ENCODE results near the gene C1QL4. TPM values are rescaled to one million over a fixed set of nuclear protein-coding genes. Genes with fewer than 3 reads are reported as not detected.

Gene C1QL4
- total and polyA plus RNA-seq, 9 of the 15 experiments (the other 6 are each of a cell fraction or from before 2014, with no cell fraction given) = 0.08 to 2.1 (median 0.31) TPM

DNA sequence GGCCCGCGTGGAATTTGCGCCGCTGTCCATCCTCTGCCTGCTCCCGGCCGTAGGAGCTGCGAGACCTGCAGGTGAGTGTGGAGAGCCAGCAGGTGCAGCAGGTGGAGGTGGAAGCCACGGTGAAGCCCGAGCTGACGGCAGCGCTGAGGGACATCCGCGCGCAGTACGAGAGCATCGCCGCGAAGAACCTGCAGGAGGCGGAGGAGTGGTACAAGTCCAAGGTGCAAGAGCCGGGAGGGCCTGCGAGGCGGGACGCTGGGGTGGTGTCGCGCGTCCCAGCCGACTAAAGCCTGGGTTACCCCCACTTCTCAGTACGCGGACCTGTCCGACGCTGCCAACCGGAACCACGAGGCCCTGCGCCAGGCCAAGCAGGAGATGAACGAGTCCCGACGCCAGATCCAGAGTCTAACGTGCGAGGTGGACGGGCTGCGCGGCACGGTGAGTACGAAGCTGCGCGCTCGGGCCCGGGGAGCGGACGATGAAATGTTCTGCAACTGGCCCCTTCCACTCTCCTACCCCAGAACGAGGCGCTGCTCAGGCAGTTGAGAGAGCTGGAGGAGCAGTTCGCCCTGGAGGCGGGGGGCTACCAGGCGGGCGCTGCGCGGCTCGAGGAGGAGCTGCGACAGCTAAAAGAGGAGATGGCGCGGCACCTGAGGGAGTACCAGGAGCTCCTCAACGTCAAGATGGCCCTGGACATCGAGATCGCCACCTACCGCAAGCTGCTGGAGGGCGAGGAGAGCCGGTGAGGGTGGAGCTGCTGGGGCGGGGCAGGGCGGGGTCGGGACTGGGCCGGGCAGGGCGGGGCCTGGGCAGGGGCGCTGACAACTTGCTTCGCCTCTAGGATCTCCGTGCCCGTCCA is 39.9 kb downstream of the C1QL4 start (continued):
- TF ChIP-seq, protein P1, sequence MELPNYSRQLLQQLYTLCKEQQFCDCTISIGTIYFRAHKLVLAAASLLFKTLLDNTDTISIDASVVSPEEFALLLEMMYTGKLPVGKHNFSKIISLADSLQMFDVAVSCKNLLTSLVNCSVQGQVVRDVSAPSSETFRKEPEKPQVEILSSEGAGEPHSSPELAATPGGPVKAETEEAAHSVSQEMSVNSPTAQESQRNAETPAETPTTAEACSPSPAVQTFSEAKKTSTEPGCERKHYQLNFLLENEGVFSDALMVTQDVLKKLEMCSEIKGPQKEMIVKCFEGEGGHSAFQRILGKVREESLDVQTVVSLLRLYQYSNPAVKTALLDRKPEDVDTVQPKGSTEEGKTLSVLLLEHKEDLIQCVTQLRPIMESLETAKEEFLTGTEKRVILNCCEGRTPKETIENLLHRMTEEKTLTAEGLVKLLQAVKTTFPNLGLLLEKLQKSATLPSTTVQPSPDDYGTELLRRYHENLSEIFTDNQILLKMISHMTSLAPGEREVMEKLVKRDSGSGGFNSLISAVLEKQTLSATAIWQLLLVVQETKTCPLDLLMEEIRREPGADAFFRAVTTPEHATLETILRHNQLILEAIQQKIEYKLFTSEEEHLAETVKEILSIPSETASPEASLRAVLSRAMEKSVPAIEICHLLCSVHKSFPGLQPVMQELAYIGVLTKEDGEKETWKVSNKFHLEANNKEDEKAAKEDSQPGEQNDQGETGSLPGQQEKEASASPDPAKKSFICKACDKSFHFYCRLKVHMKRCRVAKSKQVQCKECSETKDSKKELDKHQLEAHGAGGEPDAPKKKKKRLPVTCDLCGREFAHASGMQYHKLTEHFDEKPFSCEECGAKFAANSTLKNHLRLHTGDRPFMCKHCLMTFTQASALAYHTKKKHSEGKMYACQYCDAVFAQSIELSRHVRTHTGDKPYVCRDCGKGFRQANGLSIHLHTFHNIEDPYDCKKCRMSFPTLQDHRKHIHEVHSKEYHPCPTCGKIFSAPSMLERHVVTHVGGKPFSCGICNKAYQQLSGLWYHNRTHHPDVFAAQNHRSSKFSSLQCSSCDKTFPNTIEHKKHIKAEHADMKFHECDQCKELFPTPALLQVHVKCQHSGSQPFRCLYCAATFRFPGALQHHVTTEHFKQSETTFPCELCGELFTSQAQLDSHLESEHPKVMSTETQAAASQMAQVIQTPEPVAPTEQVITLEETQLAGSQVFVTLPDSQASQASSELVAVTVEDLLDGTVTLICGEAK (IDR thresholded peaks at IDR 0.05) = no peak
- TF ChIP-seq, protein P1 (CRISPR knock-in tag; IDR thresholded peaks at IDR 0.05) = no peak
- TF ChIP-seq BCOR (IDR thresholded peaks at IDR 0.05) (peak; percentile 29; the same call in 1 of the 2 replicates), BHLHE40 (IDR thresholded peaks at IDR 0.05; ENCODE audit: low read length) (no peak), E2F4 (CRISPR knock-in tag; IDR thresholded peaks at IDR 0.05; ENCODE audit: low read depth) (0 out of 2 replicates have a peak, but pooled peaks have one; percentile 19), ZEB2 (IDR thresholded peaks at IDR 0.05) (peak; percentile 94; the same call in 1 of the 2 replicates), MCM7 (IDR thresholded peaks at IDR 0.05) (no peak), CHD1 (IDR thresholded peaks at IDR 0.05; ENCODE audit: low read length) (peak; percentile 63), YY1 (IDR thresholded peaks at IDR 0.05; ENCODE audit: borderline replicate concordance in 1 of 3, control insufficient read depth in 1 of 3, extremely low read depth in 1 of 3, insufficient read depth in 3 of 3, insufficient read length in 1 of 3, insufficient replicate concordance in 2 of 3, low read depth in 1 of 3, low read length in 2 of 3) (peak in 2 of 3 experiments; percentile 66 to 80), NKRF (IDR thresholded peaks at IDR 0.05; ENCODE audit: borderline replicate concordance) (no peak), SAP30 (IDR thresholded peaks at IDR 0.05; ENCODE audit: borderline replicate concordance, insufficient read depth, low read depth, low read length, poor library complexity, severe bottlenecking) (no peak)
- TF ChIP-seq, protein P2, sequence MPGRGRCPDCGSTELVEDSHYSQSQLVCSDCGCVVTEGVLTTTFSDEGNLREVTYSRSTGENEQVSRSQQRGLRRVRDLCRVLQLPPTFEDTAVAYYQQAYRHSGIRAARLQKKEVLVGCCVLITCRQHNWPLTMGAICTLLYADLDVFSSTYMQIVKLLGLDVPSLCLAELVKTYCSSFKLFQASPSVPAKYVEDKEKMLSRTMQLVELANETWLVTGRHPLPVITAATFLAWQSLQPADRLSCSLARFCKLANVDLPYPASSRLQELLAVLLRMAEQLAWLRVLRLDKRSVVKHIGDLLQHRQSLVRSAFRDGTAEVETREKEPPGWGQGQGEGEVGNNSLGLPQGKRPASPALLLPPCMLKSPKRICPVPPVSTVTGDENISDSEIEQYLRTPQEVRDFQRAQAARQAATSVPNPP (IDR thresholded peaks at IDR 0.05; ENCODE audit: borderline replicate concordance, insufficient read depth, insufficient read length) = no peak

Measured in K562 (cell line).